Measurements from ENCODE around the gene CCDC157. TPM values are rescaled to one million over a fixed set of nuclear protein-coding genes. Genes with fewer than 3 reads are reported as not detected.
A peak's percentile ranks its signal among the peaks of the same experiment; 100 is the strongest.

Gene CCDC157
- 1.7 TPM for polyA plus RNA-seq (ENCODE audit: insufficient read length)

DNA sequence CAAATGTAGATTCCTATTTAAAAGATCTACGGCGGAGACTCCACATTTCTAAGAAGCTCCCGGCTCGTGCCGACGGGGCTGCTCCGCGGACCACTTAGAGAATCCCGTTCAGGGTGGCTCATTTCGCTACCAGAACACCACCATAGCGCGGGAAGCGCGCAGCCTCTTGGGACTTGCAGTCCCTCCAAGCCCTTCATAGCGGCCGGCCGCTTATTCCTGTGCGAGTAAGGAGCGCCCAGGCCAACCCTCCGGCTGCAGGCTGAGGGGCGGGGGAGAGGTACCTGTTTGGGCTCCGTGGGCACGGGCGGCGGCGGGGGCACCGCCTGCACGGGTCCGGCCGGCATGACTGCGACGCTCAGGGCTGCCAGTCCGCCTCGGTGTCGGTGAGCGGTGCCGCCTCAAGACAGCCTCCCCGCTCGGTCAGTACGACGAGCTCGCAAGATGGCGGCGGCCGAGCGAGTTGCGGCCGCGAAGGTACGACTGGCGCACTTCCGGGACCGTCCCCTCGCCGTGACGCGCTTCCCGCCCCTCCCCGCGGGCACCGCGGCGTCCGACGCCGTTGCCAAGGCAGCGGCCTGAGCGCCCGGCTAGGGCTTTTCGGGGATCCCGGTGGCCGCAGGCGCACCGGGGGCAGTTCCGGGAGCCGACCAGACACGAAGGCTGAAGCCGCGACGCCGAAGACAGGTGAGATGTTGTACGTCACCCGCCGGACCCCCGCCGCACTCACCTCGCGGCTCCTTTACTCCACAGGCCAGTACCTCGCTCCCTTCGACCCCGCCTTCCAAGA is at the start of gene CCDC157, which contains the start of gene SF3A1:
Gene CCDC157, plus strand, starts transcription at position 559 of the 787 bp plus-strand sequence. CDS start 8,994 bp downstream, outside the sequence.
Gene SF3A1, minus strand, starts transcription at position 446 of the 787 bp plus-strand sequence. Its CDS starts 102 bp downstream, at position 344.
- DNase-seq, result peak; percentile 94

GRCh38 chr22:30307041-30307574 is 49.7 kb upstream of the CCDC157 start:
- DNase-seq, result no peak

DNA sequence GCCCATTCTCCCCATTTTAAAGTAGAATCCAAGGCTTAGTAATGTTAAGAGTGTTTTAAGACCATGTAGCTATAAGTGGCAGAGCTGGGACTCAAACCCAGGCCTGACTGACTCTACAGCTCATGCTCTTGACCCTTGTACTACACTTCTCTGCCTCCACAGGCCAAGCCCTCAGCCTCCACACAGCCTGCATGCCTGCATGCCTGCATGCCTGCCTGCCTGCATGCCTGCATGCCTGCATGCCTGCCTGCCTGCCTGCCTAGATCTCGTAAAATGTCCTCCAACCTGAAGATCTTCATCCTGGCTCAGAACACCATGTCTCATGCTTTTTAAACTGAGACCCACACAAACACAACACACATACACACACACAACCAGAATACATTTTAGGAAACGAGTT is 48.7 kb upstream of the CCDC157 start:
- DNase-seq, result no peak

DNA sequence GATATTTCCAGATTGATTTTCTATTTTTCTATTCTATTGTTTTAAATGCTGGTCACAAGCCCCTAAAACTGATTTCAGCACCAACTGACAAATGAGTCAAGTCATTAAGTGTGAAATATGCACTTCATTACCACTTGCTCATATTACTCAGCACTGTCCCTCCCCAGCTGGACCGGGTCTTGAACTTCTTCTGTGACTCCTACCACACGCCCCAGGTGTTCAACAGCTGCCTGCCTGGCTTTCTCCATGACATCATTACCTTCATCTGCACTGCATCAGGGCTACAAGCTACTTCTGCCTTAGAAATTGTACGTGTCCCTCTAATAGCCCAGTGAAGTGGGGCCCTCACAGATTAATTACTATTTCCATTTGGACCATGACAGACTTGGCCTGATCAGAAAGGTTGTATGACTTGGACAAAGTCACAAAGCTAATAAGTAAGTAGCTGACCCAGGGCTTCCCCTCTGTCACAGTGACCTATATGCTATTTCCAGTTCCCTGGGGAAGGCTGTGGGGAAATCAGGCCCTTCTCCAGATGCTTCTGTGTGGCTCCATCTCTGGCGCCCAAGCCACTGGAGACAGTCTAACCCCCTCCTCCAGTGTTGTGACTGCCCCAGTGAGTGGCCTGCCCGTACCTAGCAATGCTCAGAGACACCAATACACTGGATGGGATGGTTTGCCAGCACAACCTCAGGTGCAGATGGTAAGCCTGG is 48.1 kb upstream of the CCDC157 start:
- DNase-seq, result no peak

- no peak for DNase-seq
These were observed 46.7 kb upstream of the CCDC157 start for GRCh38 chr22:30309951-30310741.

DNA sequence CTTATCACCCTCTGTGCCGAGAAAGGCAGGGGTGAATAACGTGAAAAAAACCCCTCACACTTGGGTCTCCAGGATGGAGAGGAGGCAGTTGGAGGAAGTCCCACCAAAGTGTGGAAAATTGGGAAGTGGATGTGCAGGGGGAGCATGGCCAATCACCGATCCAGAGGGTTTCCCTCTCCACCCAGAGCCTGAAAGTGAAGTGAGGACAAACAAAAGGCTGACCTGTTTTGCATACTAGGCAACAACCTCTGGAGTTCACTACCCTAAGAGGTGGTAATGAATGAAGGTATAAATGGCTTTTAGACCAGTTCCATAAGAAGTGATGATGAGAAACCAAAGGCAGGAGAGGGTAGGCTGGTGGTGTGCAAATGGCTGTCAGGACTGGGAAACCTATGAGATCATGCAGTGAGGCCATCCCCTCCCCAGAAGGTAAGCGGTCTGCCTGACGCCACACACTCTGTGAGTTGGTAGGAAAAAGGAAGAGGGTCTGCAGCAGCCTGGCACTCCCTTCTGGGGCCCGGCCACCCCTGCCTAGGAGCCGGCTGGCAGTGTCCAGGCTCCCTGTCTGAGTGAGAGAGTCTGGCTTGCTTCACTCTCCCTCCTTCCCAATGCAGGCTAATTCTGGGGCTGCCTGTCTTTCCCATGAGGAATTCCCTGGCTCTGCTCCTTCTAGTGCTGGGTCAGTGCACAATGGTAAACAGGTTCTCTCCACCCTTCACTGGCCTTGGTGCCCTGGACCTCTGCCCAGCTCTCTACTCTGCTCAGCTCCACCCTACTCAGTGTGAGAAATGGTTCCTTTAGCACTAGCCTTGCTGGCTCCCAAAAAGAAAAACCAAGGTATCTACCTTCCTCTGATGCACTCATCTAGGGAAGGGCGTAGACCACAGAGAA is 45.7 kb upstream of the CCDC157 start:
- no peak for DNase-seq

GRCh38 chr22:30312053-30312452 is 44.8 kb upstream of the CCDC157 start:
- DNase-seq, result no peak

GRCh38 chr22:30313527-30314363 is 43.1 kb upstream of the CCDC157 start:
- DNase-seq, result no peak

- DNase-seq, result no peak
These were observed 41.9 kb upstream of the CCDC157 start for GRCh38 chr22:30314915-30315314.

- no peak for DNase-seq
These were observed 40.7 kb upstream of the CCDC157 start for GRCh38 chr22:30315962-30316576.

DNA sequence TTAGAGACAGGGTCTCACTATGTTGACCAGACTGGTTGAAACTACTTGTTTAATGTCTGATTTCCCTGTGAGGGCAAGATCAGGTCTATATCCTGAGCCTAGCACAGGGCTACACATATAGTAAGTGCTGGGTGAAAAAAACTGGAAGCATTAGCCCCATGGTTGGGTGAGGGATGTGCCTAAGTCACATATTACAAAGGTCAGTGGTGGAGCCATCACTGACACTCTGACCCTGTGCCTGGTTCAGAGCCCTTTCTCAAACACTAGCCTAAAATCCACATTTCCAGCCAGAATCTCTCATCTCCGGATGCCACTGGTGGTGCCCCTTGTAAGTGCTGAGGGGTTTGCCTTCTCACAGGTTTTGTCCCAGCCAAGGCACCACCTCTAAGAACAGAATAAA is 39.0 kb upstream of the CCDC157 start:
- DNase-seq, result no peak

DNA sequence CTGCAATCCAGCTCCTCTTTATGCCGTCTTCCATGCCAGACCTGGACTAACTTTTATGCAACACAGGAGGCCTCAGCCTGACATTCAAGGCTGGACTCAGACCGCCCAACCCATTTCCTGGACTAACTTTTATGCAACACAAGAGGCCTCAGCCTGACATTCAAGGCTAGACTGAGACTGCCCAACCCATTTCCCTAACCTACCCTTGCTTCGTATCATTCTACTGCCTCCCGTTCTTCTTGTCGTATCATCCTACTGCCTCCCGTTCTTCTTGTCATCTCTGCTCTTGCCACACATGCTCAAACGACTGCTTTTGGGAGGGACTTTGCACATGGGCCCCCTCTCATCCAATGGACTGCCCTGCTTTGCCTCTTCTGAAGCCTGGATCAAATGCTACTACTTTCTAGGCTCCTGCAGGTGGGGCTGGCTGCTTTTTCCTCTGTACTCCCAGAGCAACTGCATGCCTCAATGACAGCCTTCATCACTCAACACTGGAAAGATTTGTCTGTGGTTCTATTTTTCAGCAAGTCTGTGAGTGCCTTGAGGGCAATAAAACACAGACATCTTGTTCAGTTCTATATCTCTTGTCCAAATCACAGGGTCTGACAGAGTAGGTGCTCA is 37.9 kb upstream of the CCDC157 start:
- DNase-seq, result no peak

DNA sequence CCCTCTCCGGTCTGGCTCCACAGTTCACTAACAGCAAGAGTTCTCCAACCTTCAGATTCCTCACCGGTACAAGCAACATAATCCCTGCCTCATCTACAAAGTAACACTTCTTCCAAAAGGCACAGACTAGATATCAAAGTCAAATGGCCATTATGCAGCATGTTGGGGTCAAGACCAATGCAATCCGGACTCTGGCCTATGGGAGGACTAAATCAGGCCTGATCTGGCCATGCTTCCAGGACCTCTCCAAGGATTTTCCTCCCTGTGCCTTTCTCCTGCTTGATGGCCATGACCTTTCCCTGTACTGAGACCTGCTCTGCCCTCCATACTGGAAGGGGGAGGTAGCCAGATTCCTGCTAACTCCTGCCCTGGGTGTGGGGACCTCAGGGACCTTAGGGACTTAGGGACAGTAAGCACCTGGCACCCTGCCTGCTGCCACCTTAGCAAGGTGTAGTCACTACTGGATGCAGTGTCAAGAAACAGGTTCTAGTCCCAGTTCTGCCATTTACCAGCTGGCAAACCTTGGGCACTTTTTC is 36.7 kb upstream of the CCDC157 start:
- DNase-seq, result no peak

DNA sequence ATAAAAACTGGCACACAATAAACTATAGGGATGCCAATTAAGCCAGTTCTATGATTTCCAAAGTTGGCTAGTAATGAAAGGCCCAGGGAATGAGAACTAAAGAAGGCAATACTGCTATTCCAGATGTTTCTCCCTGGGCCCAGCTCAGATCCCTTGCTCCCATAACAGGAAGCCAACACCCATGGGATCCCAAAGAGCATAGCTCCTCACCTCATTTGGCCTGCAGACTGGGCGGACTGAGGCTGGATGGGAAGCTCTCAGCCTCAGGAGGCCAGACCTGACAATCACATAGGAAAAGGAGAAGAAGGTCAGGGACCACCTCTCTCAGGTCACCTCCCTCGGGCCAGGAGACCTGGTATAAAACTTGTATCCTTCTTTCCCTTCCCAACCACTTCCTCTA is 35.3 kb upstream of the CCDC157 start:
- no peak for DNase-seq

GRCh38 chr22:30323246-30323645 is 33.6 kb upstream of the CCDC157 start:
- no peak for DNase-seq

GRCh38 chr22:30324014-30324730 is 32.6 kb upstream of the CCDC157 start:
- no peak for DNase-seq

DNA sequence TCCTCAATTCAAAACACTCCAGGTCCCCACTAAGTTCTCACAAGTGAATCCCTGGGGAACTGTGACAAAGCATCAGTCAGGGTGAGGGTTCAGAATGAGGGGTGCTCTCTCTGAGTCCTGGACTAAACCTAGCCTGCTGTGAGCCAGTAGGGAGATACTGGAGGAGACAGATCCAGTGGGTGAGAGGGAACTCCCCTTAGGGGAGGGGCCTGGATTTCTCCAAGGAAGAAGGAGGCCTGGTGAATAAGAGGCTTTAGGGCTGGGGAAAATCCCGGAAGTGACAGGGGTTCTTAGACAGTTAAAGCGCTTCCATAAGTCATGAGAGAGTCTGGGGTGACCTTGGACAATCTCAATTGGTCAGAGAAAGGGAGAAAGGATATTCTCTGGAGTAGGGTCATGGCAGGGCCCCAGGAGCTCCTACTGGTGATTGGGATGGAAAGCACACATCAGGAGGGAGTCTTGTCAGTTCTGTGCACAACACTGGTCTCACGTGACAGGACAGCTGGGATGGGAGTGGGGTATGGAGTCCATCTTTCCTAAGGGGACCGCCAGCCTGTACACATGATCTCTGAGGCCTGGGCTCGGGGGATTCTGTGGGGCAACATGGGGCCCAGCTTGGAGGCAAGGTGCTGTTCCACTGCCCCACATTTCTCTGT is 31.6 kb upstream of the CCDC157 start:
- no peak for DNase-seq

DNA sequence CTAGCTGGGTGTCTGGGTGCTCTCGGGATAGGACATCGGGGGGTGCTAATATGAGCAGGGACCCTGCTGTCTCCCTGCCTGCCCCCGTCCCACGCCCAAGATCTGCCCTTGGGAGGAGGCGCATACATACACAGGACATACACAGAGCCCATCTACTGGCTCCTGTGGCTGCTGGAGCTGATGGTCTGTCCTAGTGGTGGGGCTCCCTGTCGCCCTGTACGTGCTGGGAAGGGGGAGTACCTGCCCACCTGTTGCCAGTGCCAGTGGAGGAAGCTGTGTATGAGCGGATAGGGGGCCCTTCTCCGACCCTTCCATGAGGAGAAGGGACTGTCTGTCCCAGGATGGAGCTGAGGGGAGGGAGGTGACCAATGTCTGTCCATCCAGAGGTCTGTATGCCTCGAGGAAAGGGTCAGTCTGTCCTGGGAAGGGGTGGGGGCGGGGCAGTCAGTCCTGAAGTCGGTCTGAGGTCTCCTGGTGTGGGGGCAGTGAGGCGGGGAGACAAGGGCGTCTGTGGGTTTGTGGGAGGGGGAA is 31.0 kb upstream of the CCDC157 start:
- no peak for DNase-seq
